DOHH2 (cell line): ENCODE results near the gene RBM38.

Experiments used
- H3F3A ChIP-seq: fragments of 200-600 bp; sonication (generic), shearing (Covaris generic); 2 replicates; pipeline ENCODE4 v1.6.0; 2016; ENCODE audit warnings: antibody characterized with exemption, mild to moderate bottlenecking; ENCODE audit not compliant: control insufficient read depth, insufficient read depth
- H3K27ac ChIP-seq: fragments of 200-600 bp; sonication (generic); 2 replicates; pipeline ENCODE4 v1.5.1; 2014; ENCODE audit warnings: low read depth, mild to moderate bottlenecking, low read length, moderate library complexity
- H3K27me3 ChIP-seq: fragments of 200-600 bp; sonication (generic); 2 replicates; pipeline ENCODE4 v1.6.1; 2014; ENCODE audit warnings: mild to moderate bottlenecking, low read length, mixed read lengths; ENCODE audit not compliant: control insufficient read depth
- H3K36me3 ChIP-seq: fragments of 200-600 bp; sonication (generic); 2 replicates; pipeline ENCODE4 v1.6.1; 2014; ENCODE audit warnings: mild to moderate bottlenecking, low read length, moderate library complexity, mixed read lengths; ENCODE audit not compliant: control insufficient read depth
- H3K4me1 ChIP-seq: fragments of 200-600 bp; sonication (generic); 2 replicates; pipeline ENCODE4 v1.6.1; 2014; ENCODE audit warnings: mild to moderate bottlenecking, low read length, mixed read lengths; ENCODE audit not compliant: control insufficient read depth
- H3K4me2 ChIP-seq: fragments of 200-600 bp; sonication (generic); 2 replicates; pipeline ENCODE4 v1.6.0; 2014; ENCODE audit warnings: mild to moderate bottlenecking, low read length, moderate library complexity
- H3K4me3 ChIP-seq: fragments of 200-600 bp; sonication (generic); 2 replicates; pipeline ENCODE4 v1.5.1; 2014; ENCODE audit warnings: mild to moderate bottlenecking, low read length, mixed read lengths
- H3K79me2 ChIP-seq: fragments of 200-600 bp; sonication (generic); 2 replicates; pipeline ENCODE4 v1.6.1; 2014; ENCODE audit warnings: mild to moderate bottlenecking, low read length, mixed read lengths; ENCODE audit not compliant: control insufficient read depth
- H3K9me2 ChIP-seq: fragments of 200-600 bp; sonication (generic); replicated peaks from 2 replicates; pipeline ENCODE4 v1.6.1; 2014; ENCODE audit warnings: mild to moderate bottlenecking, low read length, mixed read lengths; ENCODE audit not compliant: control insufficient read depth
- H3K9me3 ChIP-seq: fragments of 200-600 bp; sonication (generic); 2 replicates; pipeline ENCODE4 v1.6.1; 2014; ENCODE audit warnings: antibody characterized with exemption, low read length, mixed read lengths; ENCODE audit not compliant: control insufficient read depth, insufficient read depth
- H4K20me1 ChIP-seq: fragments of 200-600 bp; sonication (generic); 2 replicates; pipeline ENCODE4 v1.6.0; 2014; ENCODE audit warnings: low read depth, mild to moderate bottlenecking, antibody characterized with exemption, low read length, moderate library complexity; ENCODE audit not compliant: control insufficient read depth, insufficient read depth
- CTCF ChIP-seq: fragments of 200-600 bp; sonication (generic); IDR thresholded peaks from one replicate; pipeline ENCODE4 v1.5.1; 2014; ENCODE audit warnings: antibody characterized with exemption, mild to moderate bottlenecking, low read depth, low read length; ENCODE audit not compliant: poor library complexity, severe bottlenecking
- EZH2phosphoT487 ChIP-seq: fragments of 200-600 bp; sonication (generic); IDR thresholded peaks from 2 replicates; pipeline ENCODE4 v1.6.1; 2017; ENCODE audit warnings: borderline replicate concordance, mild to moderate bottlenecking, antibody characterized with exemption, low read length, moderate library complexity, mixed read lengths

Gene RBM38

GRCh38 chr20:57385940-57386339 is 5.3 kb upstream of the RBM38 start:
- Histone ChIP-seq H3F3A (peaks cover 32% of the 10 kb centered on the region), H3K27me3 (no peaks in the 10 kb centered on the region), H3K9me3 (no peaks in the 10 kb centered on the region), H3K36me3 (peaks cover 9% of the 10 kb centered on the region), H3K79me2 (no peaks in the 10 kb centered on the region), H3K4me2 (no peak overlapping the region), H3K27ac (no peak overlapping the region), H3K4me1 (peaks cover 49% of the 10 kb centered on the region), H3K4me3 (no peak overlapping the region), H4K20me1 (0 out of 2 replicates have a peak, but pooled peaks cover 3% of the 10 kb centered on the region), H3K9me2 (no peaks in the 10 kb centered on the region)
- TF ChIP-seq EZH2phosphoT487 (no peak), CTCF (no peak)

GRCh38 chr20:57386762-57387161 is 4.4 kb upstream of the RBM38 start:
- Histone ChIP-seq H3K27ac (no peak overlapping the region), H3K79me2 (peaks cover 4% of the 10 kb centered on the region), H3K27me3 (no peaks in the 10 kb centered on the region), H3K4me1 (peaks cover 47% of the 10 kb centered on the region), H3K9me2 (no peaks in the 10 kb centered on the region), H4K20me1 (0 out of 2 replicates have a peak, but pooled peaks cover 3% of the 10 kb centered on the region), H3K36me3 (peaks cover 11% of the 10 kb centered on the region), H3K4me3 (no peak overlapping the region), H3K4me2 (no peak overlapping the region), H3F3A (peaks cover 32% of the 10 kb centered on the region), H3K9me3 (no peaks in the 10 kb centered on the region)
- TF ChIP-seq CTCF (no peak), EZH2phosphoT487 (no peak)

- no peak overlapping the region for H3K4me2 ChIP-seq
- no peaks in the 10 kb centered on the region for H3K9me2 ChIP-seq
- 0 out of 2 replicates have a peak, but pooled peaks cover 1% of the 10 kb centered on the region for H4K20me1 ChIP-seq
- no peak for TF ChIP-seq EZH2phosphoT487
- no peak for TF ChIP-seq CTCF
- no peaks in the 10 kb centered on the region for H3K27me3 ChIP-seq
- peaks cover 30% of the 10 kb centered on the region for H3F3A ChIP-seq
- no peak overlapping the region for H3K4me3 ChIP-seq
- H3K4me1 ChIP-seq = peaks cover 40% of the 10 kb centered on the region
- no peak overlapping the region for H3K27ac ChIP-seq
- peaks cover 10% of the 10 kb centered on the region for H3K79me2 ChIP-seq
- H3K9me3 ChIP-seq = no peaks in the 10 kb centered on the region
- peaks cover 11% of the 10 kb centered on the region for H3K36me3 ChIP-seq
Measured at GRCh38 chr20:57387463-57387862, 3.7 kb upstream of the RBM38 start.

- no peaks in the 10 kb centered on the region for H3K27me3 ChIP-seq
- H3K79me2 ChIP-seq = peaks cover 15% of the 10 kb centered on the region
- H4K20me1 ChIP-seq = 0 out of 2 replicates have a peak, but pooled peaks cover 6% of the 10 kb centered on the region
- no peak overlapping the region for H3K4me2 ChIP-seq
- H3K9me3 ChIP-seq = no peaks in the 10 kb centered on the region
- H3F3A ChIP-seq = peaks cover 29% of the 10 kb centered on the region
- TF ChIP-seq CTCF (no peak), EZH2phosphoT487 (no peak)
- H3K4me3 ChIP-seq = no peak overlapping the region
- H3K9me2 ChIP-seq = no peaks in the 10 kb centered on the region
- H3K36me3 ChIP-seq = peaks cover 13% of the 10 kb centered on the region
- H3K4me1 ChIP-seq = peaks cover 37% of the 10 kb centered on the region
- no peak overlapping the region for H3K27ac ChIP-seq
Measured at GRCh38 chr20:57387945-57388371, 3.2 kb upstream of the RBM38 start.
